HEK293 (cell line): Measurements from ENCODE around the gene MEGF6.

Source experiments
- CTCF ChIP-seq: fragments of 450-650 bp; formaldehyde crosslinking; IDR thresholded peaks from 2 replicates; pipeline ENCODE4 v1.5.1; 2016; ENCODE audit warnings: missing biosample characterization, missing genetic modification characterization
- GLI2 ChIP-seq: fragments of 450-650 bp; formaldehyde crosslinking; IDR thresholded peaks from 2 replicates; pipeline ENCODE4; 2017; ENCODE audit warnings: missing biosample characterization, missing genetic modification characterization, low read depth, borderline replicate concordance
- GLIS1 ChIP-seq: fragments of 450-650 bp; formaldehyde crosslinking; IDR thresholded peaks from 2 replicates; pipeline ENCODE4 v1.5.1; 2016; ENCODE audit warnings: missing biosample characterization, missing genetic modification characterization
- HOXD13 ChIP-seq: sonication (generic); formaldehyde crosslinking; IDR thresholded peaks from 2 replicates; pipeline ENCODE4 v1.8.0; 2022; ENCODE audit warnings: missing genetic modification reagents, borderline replicate concordance
- INSM2 ChIP-seq: fragments of 450-650 bp; formaldehyde crosslinking; IDR thresholded peaks from 2 replicates; pipeline ENCODE4 v1.5.1; 2016; ENCODE audit warnings: missing biosample characterization, missing genetic modification characterization
- KLF1 ChIP-seq: fragments of 450-650 bp; formaldehyde crosslinking; IDR thresholded peaks from 2 replicates; pipeline ENCODE4 v1.5.1; 2016; ENCODE audit warnings: missing biosample characterization, missing genetic modification characterization
- KLF7 ChIP-seq: fragments of 450-650 bp; formaldehyde crosslinking; IDR thresholded peaks from 2 replicates; pipeline ENCODE4 v1.5.1; 2016; ENCODE audit warnings: missing biosample characterization, missing genetic modification characterization, borderline replicate concordance
- KLF8 ChIP-seq: fragments of 450-650 bp; formaldehyde crosslinking; IDR thresholded peaks from 2 replicates; pipeline ENCODE4 v1.5.1; 2016; ENCODE audit warnings: missing biosample characterization, missing genetic modification characterization
- OSR2 ChIP-seq: fragments of 450-650 bp; formaldehyde crosslinking; IDR thresholded peaks from 2 replicates; pipeline ENCODE4 v1.5.1; 2016; ENCODE audit warnings: missing biosample characterization, missing genetic modification characterization
- PATZ1 ChIP-seq: fragments of 450-650 bp; formaldehyde crosslinking; IDR thresholded peaks from 2 replicates; pipeline ENCODE4 v1.5.1; 2016; ENCODE audit warnings: missing biosample characterization, missing genetic modification characterization
- REPIN1 ChIP-seq: fragments of 450-650 bp; formaldehyde crosslinking; IDR thresholded peaks from 2 replicates; pipeline ENCODE4 v1.5.1; 2017; ENCODE audit warnings: missing biosample characterization, missing genetic modification characterization, low read depth
- REST ChIP-seq: fragments of 450-650 bp; formaldehyde crosslinking; IDR thresholded peaks from 2 replicates; pipeline ENCODE4 v1.5.1; 2016; ENCODE audit warnings: missing biosample characterization, missing genetic modification characterization
- YY1 ChIP-seq: fragments of 450-650 bp; formaldehyde crosslinking; IDR thresholded peaks from 2 replicates; pipeline ENCODE4 v1.5.1; 2018; ENCODE audit warnings: missing biosample characterization, missing genetic modification characterization
- ZBTB44 ChIP-seq: fragments of 450-650 bp; IDR thresholded peaks from 2 replicates; pipeline ENCODE4 v1.5.1; 2018; ENCODE audit warnings: missing biosample characterization, mild to moderate bottlenecking, missing genetic modification characterization
- ZFP37 ChIP-seq: fragments of 450-650 bp; formaldehyde crosslinking; IDR thresholded peaks from 2 replicates; pipeline ENCODE4 v1.5.1; 2016; ENCODE audit warnings: missing biosample characterization, missing genetic modification characterization
- ZIC2 ChIP-seq: fragments of 450-650 bp; formaldehyde crosslinking; IDR thresholded peaks from 2 replicates; pipeline ENCODE4 v1.5.1; 2016; ENCODE audit warnings: missing biosample characterization, missing genetic modification characterization
- ZNF140 ChIP-seq: fragments of 450-650 bp; formaldehyde crosslinking; IDR thresholded peaks from 2 replicates; pipeline ENCODE4 v1.5.1; 2016; ENCODE audit warnings: missing biosample characterization, missing genetic modification characterization
- ZNF169 ChIP-seq: fragments of 450-650 bp; formaldehyde crosslinking; IDR thresholded peaks from 2 replicates; pipeline ENCODE4 v1.5.1; 2016; ENCODE audit warnings: missing biosample characterization, missing genetic modification characterization
- ZNF311 ChIP-seq: fragments of 450-650 bp; formaldehyde crosslinking; IDR thresholded peaks from 2 replicates; pipeline ENCODE4 v1.5.1; 2017; ENCODE audit warnings: missing biosample characterization, missing genetic modification characterization, borderline replicate concordance
- ZNF394 ChIP-seq: fragments of 450-650 bp; formaldehyde crosslinking; IDR thresholded peaks from 2 replicates; pipeline ENCODE4 v1.5.1; 2016; ENCODE audit warnings: missing biosample characterization, missing genetic modification characterization, mild to moderate bottlenecking, moderate library complexity, borderline replicate concordance
- ZNF449 ChIP-seq: fragments of 450-650 bp; formaldehyde crosslinking; IDR thresholded peaks from 2 replicates; pipeline ENCODE4 v1.5.1; 2017; ENCODE audit warnings: missing biosample characterization, mild to moderate bottlenecking, missing genetic modification characterization, moderate library complexity
- ZNF473 ChIP-seq: fragments of 450-650 bp; formaldehyde crosslinking; IDR thresholded peaks from 2 replicates; pipeline ENCODE4 v1.5.1; 2017; ENCODE audit warnings: missing biosample characterization, missing genetic modification characterization
- ZNF514 ChIP-seq: fragments of 450-650 bp; formaldehyde crosslinking; IDR thresholded peaks from 2 replicates; pipeline ENCODE4 v1.5.1; 2016; ENCODE audit warnings: missing biosample characterization, missing genetic modification characterization
- ZNF530 ChIP-seq: fragments of 450-650 bp; formaldehyde crosslinking; IDR thresholded peaks from 2 replicates; pipeline ENCODE4 v1.5.1; 2016; ENCODE audit warnings: low read depth, missing biosample characterization, missing genetic modification characterization
- ZNF629 ChIP-seq: fragments of 450-650 bp; formaldehyde crosslinking; IDR thresholded peaks from 2 replicates; pipeline ENCODE4 v1.5.1; 2017; ENCODE audit warnings: missing biosample characterization, missing genetic modification characterization
- ZNF837 ChIP-seq: fragments of 450-650 bp; formaldehyde crosslinking; IDR thresholded peaks from 2 replicates; pipeline ENCODE4 v1.5.1; 2016; ENCODE audit warnings: missing biosample characterization, missing genetic modification characterization
- ZSCAN4 ChIP-seq: fragments of 450-650 bp; formaldehyde crosslinking; IDR thresholded peaks from 2 replicates; pipeline ENCODE4 v1.5.1; 2017; ENCODE audit warnings: missing biosample characterization, missing genetic modification characterization

MEGF6 gene

GRCh38 chr1:3483801-3484444 lies 127.4 kb downstream of the MEGF6 start (continued):
- no peak for TF ChIP-seq GLIS1 (tag by site-specific recombination)
- no peak for TF ChIP-seq ZNF514
- TF ChIP-seq KLF1 (tag by site-specific recombination), result 0 out of 2 replicates have a peak, but pooled peaks have one; percentile 29
- TF ChIP-seq ZNF629, result no peak
- TF ChIP-seq ZNF473 (tag by site-specific recombination), result no peak
- no peak for TF ChIP-seq ZNF311 (tag by site-specific recombination)
- TF ChIP-seq PATZ1, result peak; percentile 21; the same call in 1 of the 2 replicates
- no peak for TF ChIP-seq ZBTB44
- TF ChIP-seq HOXD13, result no peak
- peak; percentile 31; the same call in 1 of the 2 replicates for TF ChIP-seq KLF7
- no peak for TF ChIP-seq OSR2 (tag by site-specific recombination)
- no peak for TF ChIP-seq ZNF169 (tag by site-specific recombination)
- no peak for TF ChIP-seq ZNF837 (tag by site-specific recombination)
- TF ChIP-seq ZNF449, result no peak
- TF ChIP-seq REST (tag by site-specific recombination), result no peak
- no peak for TF ChIP-seq CTCF
- no peak for TF ChIP-seq REPIN1 (tag by site-specific recombination)
- no peak for TF ChIP-seq GLI2 (tag by site-specific recombination)
- TF ChIP-seq YY1 (tag by site-specific recombination), result no peak
- no peak for TF ChIP-seq ZNF530
- TF ChIP-seq ZFP37 (tag by site-specific recombination), result no peak
- no peak for TF ChIP-seq ZNF394 (tag by site-specific recombination)
- peak; percentile 46; the same call in 1 of the 2 replicates for TF ChIP-seq KLF8 (tag by site-specific recombination)
- no peak for TF ChIP-seq ZSCAN4 (tag by site-specific recombination)
- TF ChIP-seq ZNF140 (tag by site-specific recombination), result no peak
- TF ChIP-seq INSM2 (tag by site-specific recombination), result peak; percentile 46; the same call in 1 of the 2 replicates
- TF ChIP-seq ZIC2 (tag by site-specific recombination), result 0 out of 2 replicates have a peak, but pooled peaks have one; percentile 6
